Bronchial epithelial cell (primary cell): ENCODE data around the gene MRPL38. TPM values are rescaled to one million over a fixed set of nuclear protein-coding genes. Genes with fewer than 3 reads are reported as not detected.
A peak's percentile ranks its signal among the peaks of the same experiment; 100 is the strongest.

Source experiments
- DNase-seq: peaks from one replicate; pipeline ENCODE4 v3.0.0-alpha.2; 2010; ENCODE audit warnings: low read depth
- FAIRE-seq: peaks from 2 replicates; lab custom pipeline; 2011; peaks lifted over from hg19 to GRCh38; lab: Jason Lieb, UNC
- H3K27me3 ChIP-seq: 2 replicates; pipeline ENCODE4 v1.5.1; 2011; ENCODE audit warnings: low read length; ENCODE audit not compliant: control insufficient read depth, insufficient read depth
- H3K36me3 ChIP-seq: 2 replicates; pipeline ENCODE4 v1.5.1; 2011; ENCODE audit warnings: low read length; ENCODE audit not compliant: control insufficient read depth, insufficient read depth
- H3K4me3 ChIP-seq: 2 replicates; pipeline ENCODE4 v1.5.1; 2011; ENCODE audit warnings: mild to moderate bottlenecking, low read depth, low read length, control low read depth
- total RNA-seq: library from RNA; depleted of rRNA; stranded (reverse); fragments of >200 nt; gene quantifications from 2 replicates; pipeline ENCODE4 v1.2.1, GENCODE V29; 2014
- TF ChIP-seq, protein P1 (sequence below): IDR thresholded peaks from 2 replicates; pipeline ENCODE4 v1.5.1; 2011; ENCODE audit warnings: mild to moderate bottlenecking, moderate library complexity, low read length, control low read depth, inconsistent platforms; ENCODE audit not compliant: insufficient read depth, severe bottlenecking

MRPL38 gene
- total RNA-seq, 1 donor from 2014 or later: 27.4 TPM

GRCh38 chr17:75942473-75942872 lies 37.8 kb upstream of the MRPL38 start:
- TF ChIP-seq, protein P1, sequence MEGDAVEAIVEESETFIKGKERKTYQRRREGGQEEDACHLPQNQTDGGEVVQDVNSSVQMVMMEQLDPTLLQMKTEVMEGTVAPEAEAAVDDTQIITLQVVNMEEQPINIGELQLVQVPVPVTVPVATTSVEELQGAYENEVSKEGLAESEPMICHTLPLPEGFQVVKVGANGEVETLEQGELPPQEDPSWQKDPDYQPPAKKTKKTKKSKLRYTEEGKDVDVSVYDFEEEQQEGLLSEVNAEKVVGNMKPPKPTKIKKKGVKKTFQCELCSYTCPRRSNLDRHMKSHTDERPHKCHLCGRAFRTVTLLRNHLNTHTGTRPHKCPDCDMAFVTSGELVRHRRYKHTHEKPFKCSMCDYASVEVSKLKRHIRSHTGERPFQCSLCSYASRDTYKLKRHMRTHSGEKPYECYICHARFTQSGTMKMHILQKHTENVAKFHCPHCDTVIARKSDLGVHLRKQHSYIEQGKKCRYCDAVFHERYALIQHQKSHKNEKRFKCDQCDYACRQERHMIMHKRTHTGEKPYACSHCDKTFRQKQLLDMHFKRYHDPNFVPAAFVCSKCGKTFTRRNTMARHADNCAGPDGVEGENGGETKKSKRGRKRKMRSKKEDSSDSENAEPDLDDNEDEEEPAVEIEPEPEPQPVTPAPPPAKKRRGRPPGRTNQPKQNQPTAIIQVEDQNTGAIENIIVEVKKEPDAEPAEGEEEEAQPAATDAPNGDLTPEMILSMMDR: no peak
- DNase-seq (no peak), FAIRE-seq (no peak)
- H3K36me3 ChIP-seq: peaks cover 4% of the 10 kb centered on the region
- H3K27me3 ChIP-seq: no peaks in the 10 kb centered on the region
- H3K4me3 ChIP-seq: no peak overlapping the region

DNA sequence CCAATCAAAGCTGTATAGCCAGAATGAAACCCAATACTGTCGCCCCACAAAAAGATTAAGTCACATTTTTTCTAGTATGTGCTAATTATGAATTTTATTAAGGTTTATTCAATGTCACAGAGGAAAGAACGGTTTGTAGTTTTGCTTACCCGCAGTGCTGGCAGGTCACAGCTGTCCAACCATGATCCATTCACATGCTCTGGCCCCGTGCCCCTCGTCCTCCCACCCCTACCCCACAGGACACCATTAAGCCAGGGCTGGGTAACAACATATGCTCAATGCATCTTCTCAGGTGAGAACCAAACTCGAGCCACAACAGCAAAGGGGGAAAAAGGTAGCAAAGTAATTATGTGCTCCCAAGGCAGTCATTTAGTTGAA lies 36.7 kb upstream of the MRPL38 start:
- FAIRE-seq (no peak), DNase-seq (no peak)
- peaks cover 1% of the 10 kb centered on the region for H3K36me3 ChIP-seq
- no peaks in the 10 kb centered on the region for H3K27me3 ChIP-seq
- peak overlapping the region; percentile 64 for H3K4me3 ChIP-seq
- TF ChIP-seq, protein P1: no peak

DNA sequence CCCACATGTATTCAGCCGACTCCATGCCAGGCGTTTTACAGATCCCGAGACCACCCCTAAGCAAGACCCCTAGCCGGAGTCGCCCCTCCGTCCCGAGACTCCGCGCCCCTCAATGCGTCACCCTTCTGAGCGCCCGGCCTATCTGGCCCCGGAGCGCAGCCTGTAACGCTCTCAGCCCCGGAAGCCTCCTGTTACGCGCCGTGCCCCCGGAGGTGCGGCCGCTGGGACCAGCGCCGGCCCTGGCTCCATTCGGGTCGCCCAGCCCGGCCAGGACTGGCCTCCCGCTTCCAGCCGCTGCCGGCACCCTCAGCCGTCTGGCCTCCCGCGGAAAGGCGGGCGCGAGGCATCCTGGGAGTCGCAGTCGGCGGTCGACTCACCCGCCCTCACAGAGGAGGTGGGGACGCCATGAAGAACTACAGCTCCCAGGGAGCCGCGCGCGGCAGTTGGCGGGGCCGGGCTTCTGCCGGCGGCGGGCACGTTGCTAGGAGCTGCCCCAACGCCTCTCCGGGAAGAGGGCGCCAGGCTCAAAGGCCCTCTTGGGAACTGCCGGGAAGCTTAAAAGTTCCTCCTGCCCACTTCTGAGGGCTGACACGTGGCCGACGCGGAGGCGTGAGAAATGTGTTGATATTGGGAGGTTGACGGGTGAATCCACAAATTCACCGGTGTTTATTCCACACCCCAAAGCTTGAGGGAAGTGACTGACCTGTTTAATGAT lies 36.2 kb upstream of the MRPL38 start, which contains the start of gene FBF1:
Gene FBF1 (minus strand): TSS at position 316 of the 715 bp plus-strand sequence. CDS start 2,893 bp downstream, outside the sequence.
- H3K27me3 ChIP-seq: no peaks in the 10 kb centered on the region
- no peak for FAIRE-seq
- TF ChIP-seq, protein P1: peak; percentile 2
- no peaks in the 10 kb centered on the region for H3K36me3 ChIP-seq
- H3K4me3 ChIP-seq: peak within 1 kb of the TSS; percentile 64
- peak; percentile 87 for DNase-seq

DNA sequence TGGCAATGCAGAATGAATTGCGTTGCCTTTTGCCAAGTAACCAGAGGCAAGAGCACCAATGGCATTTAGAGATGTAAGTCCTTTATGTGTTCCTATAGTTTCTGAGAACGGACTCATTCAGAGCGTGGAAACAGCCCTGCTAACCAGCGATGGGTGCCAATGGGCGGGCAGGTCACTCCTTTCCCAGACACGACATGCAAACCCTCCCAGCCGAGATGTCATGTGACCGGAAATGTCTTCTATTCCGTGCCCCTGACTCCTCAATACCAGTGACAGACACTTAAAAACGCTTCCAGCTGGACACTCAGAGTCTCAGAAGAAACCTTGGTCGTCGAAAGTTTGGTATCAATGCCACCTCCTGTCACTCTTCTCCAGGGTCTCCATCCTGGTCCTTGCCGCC lies 33.0 kb upstream of the MRPL38 start:
- TF ChIP-seq, protein P1: no peak
- DNase-seq: no peak
- no peaks in the 10 kb centered on the region for H3K36me3 ChIP-seq
- no peaks in the 10 kb centered on the region for H3K27me3 ChIP-seq
- FAIRE-seq: no peak
- no peak overlapping the region for H3K4me3 ChIP-seq

DNA sequence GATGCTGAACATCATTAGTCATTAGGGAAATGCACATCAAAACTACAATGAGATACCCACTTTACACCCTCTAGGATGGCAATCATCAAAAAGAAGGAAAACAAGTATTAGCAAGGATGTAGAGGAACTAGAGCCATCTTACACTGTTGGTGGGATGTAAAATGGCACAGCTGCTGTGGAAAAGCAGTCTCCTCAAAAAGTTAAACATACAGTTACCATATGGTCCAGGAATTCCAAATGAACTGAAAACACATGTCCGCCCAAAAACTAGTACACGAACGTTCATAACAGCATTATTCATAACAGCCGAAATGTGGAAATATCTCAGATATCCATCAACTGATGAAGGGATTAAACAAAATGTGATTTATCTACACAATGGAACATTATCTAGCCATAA lies 29.1 kb upstream of the MRPL38 start:
- FAIRE-seq: no peak
- DNase-seq: no peak
- Histone ChIP-seq H3K27me3 (no peaks in the 10 kb centered on the region), H3K36me3 (no peaks in the 10 kb centered on the region), H3K4me3 (no peak overlapping the region)
- TF ChIP-seq, protein P1: no peak
